Mammary epithelial cell (primary cell): ENCODE results near the gene TAX1BP3.

Experiments used
- EZH2 ChIP-seq: IDR thresholded peaks from 2 replicates; pipeline ENCODE4 v1.6.1; 2012; ENCODE audit warnings: low read length, inconsistent platforms, borderline replicate concordance
- TF ChIP-seq, protein P1 (sequence below), 2 donors: IDR thresholded peaks in 1 of 2; conservative IDR thresholded peaks in 1 of 2; 2 replicates each; pipeline ENCODE4 v1.5.1; 2011 to 2012; ENCODE audit warnings: inconsistent platforms in 2 of 2, low read length in 2 of 2, mild to moderate bottlenecking in 2 of 2, control low read depth in 1 of 2, low read depth in 1 of 2; ENCODE audit not compliant: insufficient read depth in 1 of 2; ENCODE audit errors: extremely low read depth in 1 of 2

DNA sequence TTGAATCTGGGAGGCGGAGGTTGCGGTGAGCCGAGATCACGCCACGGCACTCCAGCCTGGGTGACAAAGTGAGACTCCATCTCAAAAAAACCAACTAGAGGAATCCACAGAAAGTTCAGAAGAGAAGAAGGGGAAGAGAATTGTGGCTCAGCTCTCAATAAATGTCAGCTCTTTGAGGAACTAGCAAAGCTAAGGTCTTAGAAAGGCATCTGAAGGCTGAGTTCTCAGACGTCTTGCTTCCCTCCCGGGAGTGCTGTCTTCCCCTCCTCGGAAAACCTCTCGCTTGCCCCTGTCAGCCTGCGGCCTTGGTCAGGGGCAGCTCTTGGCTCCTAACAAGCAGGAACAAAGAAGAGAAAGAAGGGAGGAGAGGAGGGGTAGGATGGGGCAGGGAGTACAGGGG, 37.6 kb downstream of the TAX1BP3 start:
- TF ChIP-seq EZH2: no peak
- TF ChIP-seq, protein P1, sequence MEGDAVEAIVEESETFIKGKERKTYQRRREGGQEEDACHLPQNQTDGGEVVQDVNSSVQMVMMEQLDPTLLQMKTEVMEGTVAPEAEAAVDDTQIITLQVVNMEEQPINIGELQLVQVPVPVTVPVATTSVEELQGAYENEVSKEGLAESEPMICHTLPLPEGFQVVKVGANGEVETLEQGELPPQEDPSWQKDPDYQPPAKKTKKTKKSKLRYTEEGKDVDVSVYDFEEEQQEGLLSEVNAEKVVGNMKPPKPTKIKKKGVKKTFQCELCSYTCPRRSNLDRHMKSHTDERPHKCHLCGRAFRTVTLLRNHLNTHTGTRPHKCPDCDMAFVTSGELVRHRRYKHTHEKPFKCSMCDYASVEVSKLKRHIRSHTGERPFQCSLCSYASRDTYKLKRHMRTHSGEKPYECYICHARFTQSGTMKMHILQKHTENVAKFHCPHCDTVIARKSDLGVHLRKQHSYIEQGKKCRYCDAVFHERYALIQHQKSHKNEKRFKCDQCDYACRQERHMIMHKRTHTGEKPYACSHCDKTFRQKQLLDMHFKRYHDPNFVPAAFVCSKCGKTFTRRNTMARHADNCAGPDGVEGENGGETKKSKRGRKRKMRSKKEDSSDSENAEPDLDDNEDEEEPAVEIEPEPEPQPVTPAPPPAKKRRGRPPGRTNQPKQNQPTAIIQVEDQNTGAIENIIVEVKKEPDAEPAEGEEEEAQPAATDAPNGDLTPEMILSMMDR (conservative IDR thresholded peaks at IDR 0.05 in 1 of 2, IDR thresholded peaks at IDR 0.05 in 1 of 2; ENCODE audit: extremely low read depth in 1 of 2, insufficient read depth in 1 of 2, low read depth in 1 of 2, low read length in 2 of 2): no peak
